ENCODE measurements around the gene ASIC1. TPM values are rescaled to one million over a fixed set of nuclear protein-coding genes. Genes with fewer than 3 reads are reported as not detected.

Gene ASIC1
- total and polyA plus RNA-seq, 2 experiments from 2014 or later = 0.76 to 1.5 TPM

GRCh38 chr12:50018968-50019367 is 38.4 kb upstream of the ASIC1 start:
- Histone ChIP-seq H3F3A (replicated peaks; ENCODE audit: low read depth) (no peaks in the 10 kb centered on the region), H4K20me1 (replicated peaks; ENCODE audit: insufficient read depth) (peaks cover 6% of the 10 kb centered on the region), H2AFZ (no peak overlapping the region), H3K27me3 (ENCODE audit: insufficient read depth) (no peaks in the 10 kb centered on the region), H3K36me3 (ENCODE audit: insufficient read depth) (peaks cover 6% of the 10 kb centered on the region; the same call in 1 of the 2 replicates), H3K4me1 (ENCODE audit: insufficient read depth) (peaks cover 6% of the 10 kb centered on the region; the same call in 1 of the 2 replicates), H3K27ac (ENCODE audit: low read depth) (no peak overlapping the region), H3K79me2 (replicated peaks; ENCODE audit: insufficient read depth) (peaks cover 78% of the 10 kb centered on the region), H3K9me2 (ENCODE audit: insufficient read depth) (no peaks in the 10 kb centered on the region), H3K4me3 (no peak overlapping the region), H3K4me2 (no peak overlapping the region)
- Mint-ChIP-seq H3K4me3 (no peak overlapping the region), H3K4me1 (peaks cover 13% of the 10 kb centered on the region), H3K9me3 (no peaks in the 10 kb centered on the region), H3K27me3 (ENCODE audit: insufficient read depth, low read depth, poor library complexity) (peaks cover 3% of the 10 kb centered on the region), H3K27ac (0 out of 2 replicates have a peak overlapping the region, but pooled peaks have one; percentile 14), H3K36me3 (ENCODE audit: low read depth) (peaks cover 17% of the 10 kb centered on the region)
- DNase-seq (ENCODE audit: low spot score) (no peak), ATAC-seq (no peak)
- TF ChIP-seq ETS1 (IDR thresholded peaks at IDR 0.05) = no peak
- no peak for TF ChIP-seq NANOG (IDR thresholded peaks at IDR 0.05; ENCODE audit: borderline replicate concordance)
- no peak for TF ChIP-seq ZNF114 (CRISPR knock-in tag; IDR thresholded peaks at IDR 0.05)
- no peak for TF ChIP-seq STAT1 (IDR thresholded peaks at IDR 0.05; ENCODE audit: unreplicated experiment)
- no peak for TF ChIP-seq EZH2 (IDR thresholded peaks at IDR 0.05; ENCODE audit: low read depth, unreplicated experiment)

- Mint-ChIP-seq H3K36me3 (ENCODE audit: low read depth) (peaks cover 11% of the 10 kb centered on the region; the same call in 2 of the 3 replicates), H3K4me3 (no peak overlapping the region), H3K27me3 (ENCODE audit: insufficient read depth, low read depth, poor library complexity) (peaks cover 3% of the 10 kb centered on the region), H3K27ac (no peak overlapping the region), H3K4me1 (peaks cover 16% of the 10 kb centered on the region), H3K9me3 (no peaks in the 10 kb centered on the region)
- Histone ChIP-seq H3K9me2 (ENCODE audit: insufficient read depth) (no peaks in the 10 kb centered on the region), H3K36me3 (ENCODE audit: insufficient read depth) (0 out of 2 replicates have a peak, but pooled peaks cover 1% of the 10 kb centered on the region), H3K4me3 (no peak overlapping the region), H3F3A (replicated peaks; ENCODE audit: low read depth) (no peaks in the 10 kb centered on the region), H3K27me3 (ENCODE audit: insufficient read depth) (no peaks in the 10 kb centered on the region), H3K4me1 (ENCODE audit: insufficient read depth) (peaks cover 6% of the 10 kb centered on the region; the same call in 1 of the 2 replicates), H2AFZ (no peak overlapping the region), H3K79me2 (replicated peaks; ENCODE audit: insufficient read depth) (peaks cover 84% of the 10 kb centered on the region), H4K20me1 (replicated peaks; ENCODE audit: insufficient read depth) (peaks cover 6% of the 10 kb centered on the region), H3K27ac (ENCODE audit: low read depth) (no peak overlapping the region), H3K4me2 (no peak overlapping the region)
- DNase-seq (ENCODE audit: low spot score) (no peak), ATAC-seq (no peak)
- TF ChIP-seq CREB1 (CRISPR knock-in tag; IDR thresholded peaks at IDR 0.05; ENCODE audit: low read depth) = no peak
- TF ChIP-seq STAT1 (IDR thresholded peaks at IDR 0.05; ENCODE audit: unreplicated experiment) = no peak
- no peak for TF ChIP-seq ZNF462 (CRISPR knock-in tag; IDR thresholded peaks at IDR 0.05)
- TF ChIP-seq CTCF (conservative IDR thresholded peaks at IDR 0.05; ENCODE audit: low read depth in 2 of 2) = no peak
- no peak for TF ChIP-seq ZNF114 (CRISPR knock-in tag; IDR thresholded peaks at IDR 0.05)
- TF ChIP-seq EZH2phosphoT487 (IDR thresholded peaks at IDR 0.05; ENCODE audit: unreplicated experiment) = no peak
- TF ChIP-seq ZNF331 (CRISPR knock-in tag; IDR thresholded peaks at IDR 0.05; ENCODE audit: low read depth) = no peak
- no peak for TF ChIP-seq NANOG (IDR thresholded peaks at IDR 0.05; ENCODE audit: borderline replicate concordance)
- no peak for TF ChIP-seq ETS1 (IDR thresholded peaks at IDR 0.05)
- TF ChIP-seq JUNB (IDR thresholded peaks at IDR 0.05; ENCODE audit: unreplicated experiment) = no peak
Observed at GRCh38 chr12:50019524-50019923, 37.9 kb upstream of the ASIC1 start.
